Measurements from ENCODE around the gene WFDC1.
A peak's percentile ranks its signal among the peaks of the same experiment; 100 is the strongest.

The WFDC1 gene

GRCh38 chr16:84351630-84352029 is 57.0 kb downstream of the WFDC1 start:
- no peak for DNase-seq (ENCODE audit: low read depth)

GRCh38 chr16:84354306-84354705 is 59.6 kb downstream of the WFDC1 start:
- no peak for DNase-seq (ENCODE audit: low read depth)

- DNase-seq (ENCODE audit: low read depth), result no peak
These were observed 60.5 kb downstream of the WFDC1 start for GRCh38 chr16:84355149-84355548.

GRCh38 chr16:84356176-84356575 is 61.5 kb downstream of the WFDC1 start:
- no peak for DNase-seq (ENCODE audit: low read depth)

GRCh38 chr16:84356591-84357116 is 62.0 kb downstream of the WFDC1 start:
- DNase-seq (ENCODE audit: low read depth), result no peak

GRCh38 chr16:84357191-84357651 is 62.5 kb downstream of the WFDC1 start:
- peak; percentile 48 for DNase-seq (ENCODE audit: low read depth)

GRCh38 chr16:84358601-84359295 is 64.1 kb downstream of the WFDC1 start:
- no peak for DNase-seq (ENCODE audit: low read depth)

GRCh38 chr16:84359326-84359725 is 64.6 kb downstream of the WFDC1 start:
- no peak for DNase-seq (ENCODE audit: low read depth)

GRCh38 chr16:84360170-84360569 is 65.5 kb downstream of the WFDC1 start:
- DNase-seq (ENCODE audit: low read depth), result no peak

- DNase-seq (ENCODE audit: low read depth), result no peak
These were observed 66.1 kb downstream of the WFDC1 start for GRCh38 chr16:84360748-84361147.

- DNase-seq (ENCODE audit: low read depth), result no peak
These were observed 66.9 kb downstream of the WFDC1 start for GRCh38 chr16:84361546-84361945.

GRCh38 chr16:84362471-84362941 is 67.8 kb downstream of the WFDC1 start:
- DNase-seq (ENCODE audit: low read depth), result no peak

GRCh38 chr16:84366208-84366607 is 71.5 kb downstream of the WFDC1 start:
- DNase-seq (ENCODE audit: low read depth), result no peak

- no peak for DNase-seq (ENCODE audit: low read depth)
These were observed 72.6 kb downstream of the WFDC1 start for GRCh38 chr16:84367297-84367680.

- no peak for DNase-seq (ENCODE audit: low read depth)
These were observed 73.2 kb downstream of the WFDC1 start for GRCh38 chr16:84367750-84368307.

GRCh38 chr16:84368308-84368996 is 73.8 kb downstream of the WFDC1 start, which contains the start of gene ATP2C2:
ATP2C2 (plus strand) TSS chr16:84368538; CDS start chr16:84368616, 78 bp downstream.
- no peak for DNase-seq (ENCODE audit: low read depth)

GRCh38 chr16:84369105-84369504 is 74.4 kb downstream of the WFDC1 start:
- no peak for DNase-seq (ENCODE audit: low read depth)

- DNase-seq (ENCODE audit: low read depth), result no peak
These were observed 75.4 kb downstream of the WFDC1 start for GRCh38 chr16:84369938-84370627.

- no peak for DNase-seq (ENCODE audit: low read depth)
These were observed 76.3 kb downstream of the WFDC1 start for GRCh38 chr16:84370723-84371552.

GRCh38 chr16:84371553-84371865 is 76.8 kb downstream of the WFDC1 start:
- no peak for DNase-seq (ENCODE audit: low read depth)

- no peak for DNase-seq (ENCODE audit: low read depth)
These were observed 79.3 kb downstream of the WFDC1 start for GRCh38 chr16:84373907-84374489.

Measured in iris pigment epithelial cell (primary cell).